ENCODE results near the gene RAC2. TPM values are rescaled to one million over a fixed set of nuclear protein-coding genes. Genes with fewer than 3 reads are reported as not detected.

The RAC2 gene
- total and polyA plus RNA-seq, 3 donors from 2014 or later: 1.2 to 15.5 (median 10.7) TPM

DNA sequence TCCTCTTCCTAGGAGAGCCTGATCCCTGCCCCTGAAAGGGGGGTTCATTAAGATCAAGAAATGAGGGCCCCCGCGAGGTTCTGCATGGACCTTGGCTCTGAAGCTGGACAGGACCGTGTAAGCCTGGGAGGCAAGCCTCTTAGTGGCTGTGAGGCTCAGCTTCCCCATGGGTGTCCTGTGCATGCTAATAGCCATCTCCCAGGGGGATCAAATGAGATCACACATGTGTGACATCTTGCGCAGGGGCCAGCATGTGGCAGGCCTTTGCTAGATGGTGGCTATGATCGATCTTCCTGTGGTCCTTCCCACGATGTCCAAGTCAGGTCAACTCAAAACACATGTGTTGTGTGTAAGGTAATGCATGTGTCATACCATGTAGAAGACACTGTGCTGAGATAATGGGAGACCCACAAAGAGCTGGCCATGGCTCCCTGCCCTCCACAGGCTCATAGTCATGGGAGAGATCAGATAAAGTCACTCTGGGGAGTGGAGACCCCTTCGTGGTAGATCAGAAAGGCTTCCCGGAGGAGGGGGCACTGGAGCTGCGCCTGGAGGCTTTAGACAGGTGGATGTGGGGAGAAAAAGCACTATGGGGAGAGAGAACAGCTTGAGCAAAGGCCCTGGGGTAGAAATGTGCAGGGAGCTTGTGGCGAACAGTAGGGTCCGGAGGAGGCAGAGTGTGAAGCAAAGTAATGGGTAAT, 3.7 kb downstream of the RAC2 start:
- no peak overlapping the region for H3K27ac ChIP-seq
- WGBS, 2 donors: 83 to 89% methylated on average over 9 to 11 of the region's 11 CpGs
- intact Hi-C loops (cut with DNase I; ENCODE audit: low total_unique reads): no loop called here
- H3K4me1 ChIP-seq: no peaks in the 10 kb centered on the region
- no peaks in the 10 kb centered on the region for H3K36me3 ChIP-seq (ENCODE audit: low read depth, missing control alignments)
- H3K27me3 ChIP-seq: no peaks in the 10 kb centered on the region
- TF ChIP-seq POLR2A (IDR thresholded peaks at IDR 0.05): no peak
- no peak for DNase-seq
- H3K9me3 ChIP-seq: no peaks in the 10 kb centered on the region
- no peak overlapping the region for H3K4me3 ChIP-seq

DNA sequence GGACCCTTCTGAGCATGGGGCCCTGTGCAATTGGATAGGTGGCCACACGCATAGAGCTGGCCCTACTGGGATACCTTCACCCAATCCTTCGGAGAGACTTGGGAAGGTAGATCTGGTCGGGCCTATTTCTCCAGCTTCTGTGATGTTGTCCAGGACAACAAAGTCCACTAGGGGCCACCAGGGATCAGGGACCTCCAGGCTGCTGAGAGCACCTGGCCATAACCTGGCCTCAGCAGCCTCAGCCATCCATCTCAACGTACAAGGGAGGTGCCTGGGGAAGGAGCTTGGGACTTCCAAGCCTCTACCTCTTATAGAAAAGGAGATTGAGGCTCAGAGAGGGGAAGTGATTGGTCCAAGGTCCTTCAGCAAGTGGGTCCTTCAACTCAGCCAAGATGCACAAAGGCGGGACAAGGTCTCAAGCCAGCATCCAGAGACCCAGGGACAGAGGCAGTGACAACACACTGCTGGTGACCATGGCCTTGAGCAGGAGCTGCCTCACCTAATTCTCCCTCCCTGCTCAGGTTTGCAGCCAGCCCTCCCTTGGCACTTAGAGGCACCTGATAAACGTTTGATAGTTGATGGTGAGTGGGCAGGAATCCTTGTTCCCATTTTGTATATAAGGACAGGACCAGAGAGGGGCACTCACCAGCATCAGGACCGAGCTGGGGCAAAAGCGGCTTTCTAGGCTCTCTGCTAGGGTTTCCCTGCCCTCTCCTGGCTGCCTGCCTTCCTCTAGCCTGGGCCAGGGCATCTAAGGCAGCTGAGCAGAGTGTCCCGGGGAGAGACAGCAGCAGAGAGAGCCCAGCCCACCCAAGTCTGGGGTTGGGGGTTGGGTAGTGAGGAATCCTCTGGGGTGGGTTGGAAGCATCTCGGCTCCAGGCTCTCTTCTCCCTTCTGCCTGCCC, 4.5 kb downstream of the RAC2 start:
- Histone ChIP-seq H3K27ac (no peak overlapping the region), H3K9me3 (no peaks in the 10 kb centered on the region), H3K4me1 (no peaks in the 10 kb centered on the region), H3K27me3 (no peaks in the 10 kb centered on the region), H3K36me3 (ENCODE audit: low read depth, missing control alignments) (no peaks in the 10 kb centered on the region), H3K4me3 (no peak overlapping the region)
- intact Hi-C loops (cut with DNase I; ENCODE audit: low total_unique reads): no loop called here
- WGBS, 2 donors: 75 to 80% methylated on average over 8 to 10 of the region's 10 CpGs
- DNase-seq: no peak
- TF ChIP-seq POLR2A (IDR thresholded peaks at IDR 0.05): no peak
- TF ChIP-seq, protein P1, sequence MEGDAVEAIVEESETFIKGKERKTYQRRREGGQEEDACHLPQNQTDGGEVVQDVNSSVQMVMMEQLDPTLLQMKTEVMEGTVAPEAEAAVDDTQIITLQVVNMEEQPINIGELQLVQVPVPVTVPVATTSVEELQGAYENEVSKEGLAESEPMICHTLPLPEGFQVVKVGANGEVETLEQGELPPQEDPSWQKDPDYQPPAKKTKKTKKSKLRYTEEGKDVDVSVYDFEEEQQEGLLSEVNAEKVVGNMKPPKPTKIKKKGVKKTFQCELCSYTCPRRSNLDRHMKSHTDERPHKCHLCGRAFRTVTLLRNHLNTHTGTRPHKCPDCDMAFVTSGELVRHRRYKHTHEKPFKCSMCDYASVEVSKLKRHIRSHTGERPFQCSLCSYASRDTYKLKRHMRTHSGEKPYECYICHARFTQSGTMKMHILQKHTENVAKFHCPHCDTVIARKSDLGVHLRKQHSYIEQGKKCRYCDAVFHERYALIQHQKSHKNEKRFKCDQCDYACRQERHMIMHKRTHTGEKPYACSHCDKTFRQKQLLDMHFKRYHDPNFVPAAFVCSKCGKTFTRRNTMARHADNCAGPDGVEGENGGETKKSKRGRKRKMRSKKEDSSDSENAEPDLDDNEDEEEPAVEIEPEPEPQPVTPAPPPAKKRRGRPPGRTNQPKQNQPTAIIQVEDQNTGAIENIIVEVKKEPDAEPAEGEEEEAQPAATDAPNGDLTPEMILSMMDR (IDR thresholded peaks at IDR 0.05): no peak

DNA sequence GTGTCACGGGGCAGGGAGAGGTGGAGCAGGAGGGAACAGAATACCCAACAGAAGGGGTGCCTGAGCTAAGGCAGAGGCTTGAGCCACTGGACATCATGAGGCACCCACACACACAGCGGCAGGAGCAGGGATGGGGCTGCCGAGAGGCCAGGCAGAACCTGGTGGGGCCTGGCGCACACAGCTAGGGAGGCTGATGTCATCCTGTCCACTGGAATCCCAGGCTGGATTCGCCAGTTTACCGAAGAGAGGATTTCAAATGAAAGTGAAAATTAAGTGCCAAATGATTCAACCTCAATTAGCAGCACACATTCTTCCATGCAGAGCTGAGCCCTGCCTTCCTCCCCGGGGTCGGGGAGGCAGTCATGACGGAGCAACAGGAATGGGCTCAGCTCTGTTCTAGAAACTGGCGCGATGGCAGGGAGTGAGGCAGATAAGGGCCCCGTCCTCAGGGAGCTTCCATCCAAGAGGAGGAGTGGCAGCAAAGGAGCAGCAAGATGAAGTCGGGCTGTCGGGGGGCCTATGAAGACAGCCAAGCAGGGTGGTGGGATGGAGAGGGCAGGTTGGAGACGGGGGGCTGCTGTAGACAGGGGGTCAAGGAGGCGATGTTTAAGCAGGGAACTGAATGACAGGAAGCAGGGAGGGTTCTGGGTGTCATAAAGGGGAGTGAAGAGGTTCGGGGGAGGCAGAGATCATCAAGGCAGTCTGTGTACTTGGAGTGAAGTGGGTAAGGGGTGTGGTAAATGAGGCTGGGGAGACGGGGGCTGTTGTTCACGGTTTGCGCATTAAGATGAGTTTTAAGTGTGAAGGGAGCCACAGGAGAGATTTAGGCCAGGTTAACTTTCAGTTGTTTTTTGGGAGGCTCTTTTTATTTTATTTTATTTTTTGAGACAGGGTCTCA, 6.4 kb downstream of the RAC2 start:
- intact Hi-C loops (cut with DNase I; ENCODE audit: low total_unique reads): no loop called here
- WGBS, 2 donors: 74 to 80% methylated on average over 20 of the region's 20 CpGs
- Histone ChIP-seq H3K9me3 (no peaks in the 10 kb centered on the region), H3K27ac (no peak overlapping the region), H3K4me1 (peaks cover 6% of the 10 kb centered on the region), H3K27me3 (no peaks in the 10 kb centered on the region), H3K4me3 (no peak overlapping the region), H3K36me3 (ENCODE audit: low read depth, missing control alignments) (no peaks in the 10 kb centered on the region)
- no peak for DNase-seq
- TF ChIP-seq POLR2A (IDR thresholded peaks at IDR 0.05): no peak
- TF ChIP-seq, protein P1 (IDR thresholded peaks at IDR 0.05): no peak

DNA sequence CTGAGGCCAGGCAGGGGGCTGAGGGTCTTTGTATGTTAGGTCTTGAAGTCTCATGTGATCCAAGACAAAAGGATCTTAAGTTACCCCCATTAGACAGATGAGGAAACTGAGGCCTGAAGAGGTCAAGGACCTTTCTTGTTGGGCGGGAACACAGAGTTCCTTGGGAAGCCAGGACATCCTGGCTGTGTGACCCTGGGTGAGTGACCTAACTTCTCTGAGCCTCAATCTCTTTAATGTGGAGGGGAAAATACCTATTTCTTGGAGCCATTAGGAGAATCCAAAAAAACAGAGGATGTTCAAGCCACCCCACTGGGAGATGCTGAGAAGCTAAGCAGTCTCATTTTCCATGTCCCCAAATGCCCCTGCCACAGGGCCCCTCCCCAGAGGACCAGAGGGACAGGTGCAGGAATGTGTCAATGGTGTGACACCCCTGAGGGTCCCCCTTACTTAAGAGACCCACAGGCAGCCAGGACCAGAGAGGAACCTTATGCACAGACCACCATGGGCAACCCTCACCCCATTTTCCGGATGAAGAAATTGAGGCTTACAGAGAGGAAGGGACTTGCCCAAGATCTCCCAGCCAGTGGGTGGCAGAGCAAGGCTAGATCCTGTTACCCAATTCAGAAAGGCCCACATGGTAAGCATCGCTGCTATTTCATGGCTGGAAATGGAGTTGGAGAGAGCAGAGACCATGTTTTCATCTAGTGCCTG, 8.0 kb downstream of the RAC2 start:
- 93 to 96% methylated on average over 2 to 3 of the region's 3 CpGs for WGBS, 2 donors
- DNase-seq: no peak

More for the DNA sequence above, 8.0 kb downstream of the RAC2 start:
- Histone ChIP-seq H3K4me3 (no peak overlapping the region), H3K27me3 (no peaks in the 10 kb centered on the region), H3K36me3 (ENCODE audit: low read depth, missing control alignments) (no peaks in the 10 kb centered on the region), H3K4me1 (peaks cover 10% of the 10 kb centered on the region), H3K9me3 (no peaks in the 10 kb centered on the region), H3K27ac (no peak overlapping the region)
- TF ChIP-seq, protein P1 (IDR thresholded peaks at IDR 0.05): no peak
- no peak for TF ChIP-seq POLR2A (IDR thresholded peaks at IDR 0.05)
- intact Hi-C loops (cut with DNase I; ENCODE audit: low total_unique reads): no loop called here
